Naive B cell (primary cell): Measurements from ENCODE around the gene FJX1. TPM values are rescaled to one million over a fixed set of nuclear protein-coding genes. Genes with fewer than 3 reads are reported as not detected.
"Not testable (repeated sequence)": the region's sequence is repeated elsewhere in the genome, so short reads cannot be mapped to it uniquely, and the experiment has no call there.

Experiments used
- ATAC-seq, 2 donors: fragments of 150-1000 bp; cut with Tn5 transposase; 2 replicates each; pipeline ENCODE4 v1.10.0; 2021; ENCODE audit warnings: low read depth in 2 of 2, mild to moderate bottlenecking in 2 of 2, moderate library complexity in 2 of 2
- DNase-seq: peaks from one replicate; pipeline ENCODE4 v3.0.0; 2022
- H3K27ac Mint-ChIP-seq, 6 donors: one replicate each; pipeline ENCODE4 v1.8.0; 2020 to 2022; ENCODE audit warnings: mild to moderate bottlenecking in 6 of 6, mixed read lengths in 6 of 6, moderate library complexity in 5 of 6, inconsistent platforms in 2 of 6
- H3K27me3 Mint-ChIP-seq, 3 donors: one replicate each; pipeline ENCODE4 v1.8.0; 2021 to 2022; ENCODE audit warnings: mixed read lengths in 3 of 3, mild to moderate bottlenecking in 1 of 3
- H3K36me3 Mint-ChIP-seq, 2 donors: one replicate each; pipeline ENCODE4 v1.8.0; 2020 to 2022; ENCODE audit warnings: mixed read lengths in 2 of 2, inconsistent platforms in 1 of 2, mild to moderate bottlenecking in 1 of 2
- H3K4me1 Mint-ChIP-seq, 3 donors: one replicate each; pipeline ENCODE4 v1.8.0; 2020 to 2022; ENCODE audit warnings: mixed read lengths in 3 of 3, inconsistent platforms in 1 of 3, mild to moderate bottlenecking in 1 of 3, moderate library complexity in 1 of 3
- H3K4me3 Mint-ChIP-seq, 8 donors: one replicate each; pipeline ENCODE4 v1.8.0; 2020 to 2022; ENCODE audit warnings: mild to moderate bottlenecking in 8 of 8, mixed read lengths in 8 of 8, moderate library complexity in 8 of 8, inconsistent platforms in 2 of 8
- H3K9me3 Mint-ChIP-seq, 7 donors: one replicate each; pipeline ENCODE4 v1.8.0; 2020 to 2022; ENCODE audit warnings: mixed read lengths in 7 of 7, mild to moderate bottlenecking in 5 of 7, inconsistent platforms in 2 of 7, moderate library complexity in 1 of 7
- polyA plus RNA-seq, 6 donors: library from polyadenylated mRNA; unstranded; fragments of 300-500 nt; fragmentation: Illumina TruSeq; gene quantifications; one replicate each; pipeline ENCODE4 v1.2.3, GENCODE V29; 2021; ENCODE audit warnings: low read depth in 6 of 6

FJX1 gene
- polyA plus RNA-seq, 6 donors from 2014 or later = 0.21 to 0.32 TPM; not detected in 4

DNA sequence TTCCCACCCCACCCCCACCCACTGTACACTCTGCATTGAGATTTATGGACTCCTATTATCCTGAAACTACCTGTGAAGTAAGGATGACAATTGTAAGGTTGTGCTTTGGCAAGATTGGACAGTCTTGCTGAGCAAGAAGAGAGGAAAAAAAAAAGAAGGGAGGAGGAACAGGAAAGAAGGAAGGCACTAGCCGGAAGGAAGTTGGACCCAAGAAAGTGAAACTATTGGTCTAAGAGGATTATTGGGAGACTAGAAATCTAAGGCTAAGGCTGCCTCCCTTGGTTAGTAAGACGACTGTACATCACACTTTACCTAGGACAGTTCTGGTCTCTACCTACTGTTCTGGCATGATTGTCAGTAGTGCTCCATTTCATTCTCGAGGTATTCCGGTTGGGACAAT lies 32.2 kb downstream of the FJX1 start:
- peaks cover 25 to 77% (median 67%) of the 10 kb centered on the region in 3 donors for H3K27me3 Mint-ChIP-seq
- ATAC-seq (no peak), DNase-seq (no peak)
- H3K36me3 Mint-ChIP-seq = no peaks in the 10 kb centered on the region
- H3K27ac Mint-ChIP-seq = no peak overlapping the region
- no peak overlapping the region for H3K4me3 Mint-ChIP-seq
- H3K9me3 Mint-ChIP-seq = peaks cover 0 to 7% (median 0%) of the 10 kb centered on the region in 7 donors
- no peaks in the 10 kb centered on the region for H3K4me1 Mint-ChIP-seq

DNA sequence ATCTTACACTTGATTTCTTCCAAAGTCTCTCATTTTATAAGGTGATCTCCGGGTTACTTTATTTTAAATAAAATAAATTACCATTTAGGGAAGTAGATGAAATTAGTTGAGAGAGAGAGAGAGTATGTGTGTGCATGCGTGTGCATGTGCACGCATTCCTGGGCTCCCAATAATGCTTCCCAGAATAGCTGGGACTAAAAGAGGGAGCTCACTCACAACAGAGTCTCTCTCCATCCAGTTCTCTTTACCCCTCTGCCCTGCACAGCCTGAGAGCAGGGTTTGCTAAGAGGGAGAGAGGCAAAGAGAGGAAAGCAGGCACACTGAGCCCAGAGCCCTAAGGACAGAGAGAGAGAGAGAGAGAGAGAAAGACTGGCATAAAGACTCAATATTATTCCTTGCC lies 33.0 kb downstream of the FJX1 start:
- DNase-seq (no peak), ATAC-seq (no peak)
- Mint-ChIP-seq H3K4me1 (no peaks in the 10 kb centered on the region), H3K9me3 (peaks cover 0 to 3% (median 0%) of the 10 kb centered on the region in 7 donors), H3K27me3 (peaks cover 22 to 77% (median 67%) of the 10 kb centered on the region in 3 donors), H3K36me3 (no peaks in the 10 kb centered on the region), H3K4me3 (no peak overlapping the region), H3K27ac (no peak overlapping the region)

DNA sequence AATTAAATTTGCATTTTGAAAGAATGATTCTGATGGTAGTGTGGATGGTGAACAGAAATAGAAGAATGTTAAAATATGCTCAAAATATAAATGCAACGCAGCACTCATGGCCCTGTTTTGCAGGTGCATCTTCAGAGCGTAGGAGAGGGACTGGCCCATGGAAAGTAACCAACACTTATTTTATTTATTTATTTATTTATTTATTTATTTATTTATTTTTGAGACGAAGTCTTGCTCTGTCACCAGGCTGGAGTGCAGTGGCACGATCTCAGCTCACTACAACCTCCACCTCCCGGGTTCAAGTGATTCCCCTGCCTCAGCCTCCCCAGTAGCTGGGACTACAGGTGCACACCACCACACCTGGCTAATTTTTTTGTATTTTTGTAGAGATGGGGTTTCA lies 34.5 kb downstream of the FJX1 start:
- peaks cover 21 to 80% (median 70%) of the 10 kb centered on the region in 3 donors for H3K27me3 Mint-ChIP-seq
- not testable (repeated sequence) for H3K4me3 Mint-ChIP-seq, H3K9me3 Mint-ChIP-seq, ATAC-seq, H3K27ac Mint-ChIP-seq, H3K36me3 Mint-ChIP-seq, DNase-seq, H3K4me1 Mint-ChIP-seq

DNA sequence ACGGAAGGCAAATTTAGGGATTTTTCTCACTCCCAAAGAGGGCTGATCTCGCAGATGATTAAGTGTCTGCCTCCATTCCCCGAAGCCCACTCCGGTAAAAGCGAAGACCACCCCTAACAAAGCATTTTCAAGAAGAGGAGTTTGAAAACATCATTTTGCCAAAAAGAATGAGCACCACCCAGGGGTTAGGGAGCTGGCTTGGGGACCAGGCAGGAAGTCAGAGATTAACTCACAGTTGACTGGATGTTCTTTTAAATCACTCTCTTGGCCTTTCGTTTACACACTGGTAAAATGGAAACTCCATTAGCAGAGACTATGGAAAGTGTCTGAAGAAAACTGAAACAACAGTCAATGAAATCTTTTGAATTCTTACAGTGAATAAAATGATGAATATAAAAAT lies 36.5 kb downstream of the FJX1 start:
- Mint-ChIP-seq H3K4me3 (no peak overlapping the region), H3K27ac (no peak overlapping the region), H3K9me3 (peaks cover 0 to 3% (median 0%) of the 10 kb centered on the region in 7 donors), H3K36me3 (no peaks in the 10 kb centered on the region), H3K4me1 (no peaks in the 10 kb centered on the region), H3K27me3 (peaks cover 29 to 75% (median 69%) of the 10 kb centered on the region in 3 donors)
- ATAC-seq (no peak), DNase-seq (no peak)

DNA sequence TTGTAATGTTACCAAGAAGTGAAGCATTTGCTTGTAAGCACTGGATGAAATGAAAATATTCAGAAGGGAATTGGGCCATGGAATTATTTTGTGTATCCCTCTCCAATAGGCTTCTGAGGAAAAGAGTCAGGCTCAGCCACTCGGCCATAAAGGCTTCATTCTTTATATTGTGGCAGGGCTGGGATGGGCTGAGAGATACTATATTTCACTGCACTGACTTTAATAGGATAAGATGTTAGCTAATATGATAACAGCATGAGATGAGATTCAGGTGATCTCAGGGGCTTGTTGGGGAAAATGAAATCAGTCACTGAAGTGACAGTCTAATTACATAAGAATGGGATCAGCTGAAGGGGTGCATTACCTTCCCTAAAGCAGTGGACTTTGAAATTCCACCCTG lies 37.0 kb downstream of the FJX1 start:
- ATAC-seq (no peak), DNase-seq (no peak)
- Mint-ChIP-seq H3K27me3 (peaks cover 29 to 73% (median 69%) of the 10 kb centered on the region in 3 donors), H3K4me1 (no peaks in the 10 kb centered on the region), H3K4me3 (no peak overlapping the region), H3K9me3 (peaks cover 0 to 3% (median 0%) of the 10 kb centered on the region in 7 donors), H3K36me3 (no peaks in the 10 kb centered on the region), H3K27ac (no peak overlapping the region)

DNA sequence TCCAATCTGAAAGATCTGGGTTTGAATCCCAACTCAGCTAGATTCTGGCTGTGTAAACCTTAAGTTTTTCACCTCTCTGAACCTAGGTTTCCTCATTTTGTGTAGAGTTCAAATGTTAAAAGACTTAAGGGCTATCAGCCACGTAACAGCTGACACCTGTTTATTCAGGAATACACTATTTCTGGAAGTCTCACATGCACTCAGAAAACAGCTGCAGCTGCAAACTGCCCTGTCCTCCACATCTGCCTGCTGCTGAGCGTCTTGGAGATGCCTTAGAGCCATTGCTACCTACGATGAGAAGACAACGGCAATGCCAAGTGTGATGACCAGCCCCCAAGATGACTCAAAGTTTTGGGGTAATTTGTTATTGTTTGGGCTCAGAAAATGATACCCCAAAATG lies 37.6 kb downstream of the FJX1 start:
- Mint-ChIP-seq H3K27me3 (peaks cover 29 to 67% (median 63%) of the 10 kb centered on the region in 3 donors), H3K9me3 (peaks cover 0 to 3% (median 0%) of the 10 kb centered on the region in 7 donors), H3K36me3 (no peaks in the 10 kb centered on the region), H3K4me1 (no peaks in the 10 kb centered on the region), H3K27ac (no peak overlapping the region), H3K4me3 (no peak overlapping the region)
- DNase-seq = no peak
- no peak for ATAC-seq

DNA sequence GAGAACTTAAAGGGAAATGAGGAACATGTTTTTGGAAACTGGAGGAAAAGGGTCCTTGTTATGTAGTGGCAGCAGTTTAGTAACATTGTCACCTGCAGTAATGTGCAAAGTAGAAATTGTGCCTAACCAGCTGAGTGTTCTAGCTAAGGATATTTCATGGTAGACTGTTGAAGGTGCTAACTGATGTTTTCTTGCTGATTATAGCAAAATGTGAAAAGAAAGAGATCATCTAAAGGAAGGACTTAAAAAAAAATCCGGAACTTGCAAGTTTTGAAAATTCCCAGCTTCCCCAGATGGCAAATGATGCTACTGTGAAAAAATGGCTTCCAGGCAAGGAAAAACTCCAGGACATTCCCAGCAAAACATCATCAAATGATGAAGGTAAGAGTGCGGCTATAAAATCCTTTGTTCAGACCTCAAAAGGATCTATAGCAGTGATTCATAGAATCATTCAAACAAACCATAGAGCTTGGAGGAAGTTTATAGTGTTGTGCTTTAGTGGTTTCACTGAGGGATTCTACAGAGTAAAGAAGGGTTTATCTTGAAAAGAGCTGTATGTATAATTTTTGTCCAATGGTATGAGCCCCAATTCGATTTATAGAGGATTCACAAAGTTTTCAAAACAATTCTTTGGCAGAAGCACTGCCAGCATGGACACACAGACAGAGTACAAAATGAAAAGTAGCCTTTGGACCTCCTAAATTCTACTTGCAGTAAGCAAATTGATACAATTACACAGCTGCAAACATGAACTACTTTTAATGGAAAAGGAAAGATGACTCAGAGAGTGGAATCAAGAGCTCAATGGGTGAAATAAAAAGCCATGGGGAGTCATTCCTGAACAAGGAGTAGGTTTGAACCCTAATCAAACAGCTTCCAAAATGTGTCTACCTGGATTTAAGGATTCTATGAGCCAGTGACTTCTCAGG lies 40.0 kb downstream of the FJX1 start:
- ATAC-seq = no peak
- peaks cover 4 to 13% of the 10 kb centered on the region in 2 donors for H3K36me3 Mint-ChIP-seq
- H3K4me1 Mint-ChIP-seq = peaks cover 16 to 18% (median 17%) of the 10 kb centered on the region in 3 donors
- peaks cover 0 to 4% (median 3%) of the 10 kb centered on the region in 7 donors for H3K9me3 Mint-ChIP-seq
- H3K4me3 Mint-ChIP-seq = peak overlapping the region in 1 of 8 donors; percentile 29
- H3K27ac Mint-ChIP-seq = no peak overlapping the region
- DNase-seq = no peak
- peaks cover 22 to 50% (median 43%) of the 10 kb centered on the region in 3 donors for H3K27me3 Mint-ChIP-seq

DNA sequence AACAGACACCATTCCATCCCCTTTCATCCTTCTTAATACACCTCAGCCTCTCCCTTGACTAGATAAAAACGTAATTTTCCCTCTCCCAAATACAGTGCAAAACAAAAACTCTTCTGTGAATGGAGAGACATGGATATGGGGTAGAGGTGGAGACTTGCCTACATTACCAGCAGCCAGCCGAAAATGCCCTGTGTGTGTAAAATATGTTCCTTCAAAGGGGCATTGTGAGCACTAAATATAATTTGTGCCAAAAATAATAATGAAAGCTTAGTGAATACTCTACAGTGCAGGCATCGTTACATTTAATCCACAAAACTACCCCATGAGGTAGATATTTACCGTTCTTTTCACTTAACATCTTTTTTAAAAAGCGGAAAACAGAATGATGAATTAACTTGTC lies 43.3 kb downstream of the FJX1 start:
- H3K4me1 Mint-ChIP-seq = peaks cover 35 to 45% (median 37%) of the 10 kb centered on the region in 3 donors

DNA sequence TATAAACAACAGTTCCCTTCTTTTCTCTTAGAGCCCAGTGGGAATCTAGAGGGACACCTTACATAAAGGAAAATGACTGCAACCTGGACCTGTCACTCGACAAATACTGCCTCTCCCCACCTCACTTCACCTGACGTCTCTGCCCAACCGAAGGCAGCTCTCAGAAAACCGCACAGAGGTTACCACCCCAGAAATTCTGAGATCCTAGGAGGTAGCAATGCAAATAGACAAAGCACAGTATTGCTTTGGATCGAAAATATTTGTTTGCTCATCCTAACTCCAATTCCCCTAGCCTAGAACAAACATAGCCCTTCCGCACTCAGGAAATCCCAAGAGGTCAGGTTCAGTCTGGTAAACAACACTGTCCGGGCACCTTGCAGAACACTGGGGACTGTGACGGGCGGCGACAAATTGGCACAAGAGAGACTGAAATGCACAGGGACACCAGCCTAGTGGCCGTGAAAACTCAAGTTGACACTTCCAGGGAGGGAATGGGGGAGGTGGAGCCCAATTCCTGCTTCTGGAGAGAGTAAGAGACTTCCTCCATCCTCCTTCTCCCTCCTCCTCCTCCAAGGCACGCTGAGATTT lies 43.9 kb downstream of the FJX1 start:
- Mint-ChIP-seq H3K9me3 (peaks cover 4 to 38% (median 32%) of the 10 kb centered on the region in 7 donors), H3K4me1 (peaks cover 35 to 46% (median 37%) of the 10 kb centered on the region in 3 donors), H3K27ac (peak overlapping the region; percentile 98 to 99 (median 99)), H3K4me3 (peak overlapping the region; percentile 94 to 100 (median 99)), H3K36me3 (peaks cover 28 to 42% of the 10 kb centered on the region in 2 donors), H3K27me3 (peaks cover 5 to 15% (median 10%) of the 10 kb centered on the region in 3 donors)
- ATAC-seq (peak; percentile 24 to 29), DNase-seq (peak; percentile 41)

More for the DNA sequence above, 43.3 kb downstream of the FJX1 start:
- H3K27ac Mint-ChIP-seq = peak overlapping the region; percentile 49 to 99 (median 98)
- H3K4me3 Mint-ChIP-seq = peak overlapping the region; percentile 94 to 100 (median 99)
- no peak for ATAC-seq
- peaks cover 11 to 21% (median 13%) of the 10 kb centered on the region in 3 donors for H3K27me3 Mint-ChIP-seq
- DNase-seq = no peak
- H3K9me3 Mint-ChIP-seq = peaks cover 4 to 33% (median 29%) of the 10 kb centered on the region in 7 donors
- peaks cover 23 to 42% of the 10 kb centered on the region in 2 donors for H3K36me3 Mint-ChIP-seq

DNA sequence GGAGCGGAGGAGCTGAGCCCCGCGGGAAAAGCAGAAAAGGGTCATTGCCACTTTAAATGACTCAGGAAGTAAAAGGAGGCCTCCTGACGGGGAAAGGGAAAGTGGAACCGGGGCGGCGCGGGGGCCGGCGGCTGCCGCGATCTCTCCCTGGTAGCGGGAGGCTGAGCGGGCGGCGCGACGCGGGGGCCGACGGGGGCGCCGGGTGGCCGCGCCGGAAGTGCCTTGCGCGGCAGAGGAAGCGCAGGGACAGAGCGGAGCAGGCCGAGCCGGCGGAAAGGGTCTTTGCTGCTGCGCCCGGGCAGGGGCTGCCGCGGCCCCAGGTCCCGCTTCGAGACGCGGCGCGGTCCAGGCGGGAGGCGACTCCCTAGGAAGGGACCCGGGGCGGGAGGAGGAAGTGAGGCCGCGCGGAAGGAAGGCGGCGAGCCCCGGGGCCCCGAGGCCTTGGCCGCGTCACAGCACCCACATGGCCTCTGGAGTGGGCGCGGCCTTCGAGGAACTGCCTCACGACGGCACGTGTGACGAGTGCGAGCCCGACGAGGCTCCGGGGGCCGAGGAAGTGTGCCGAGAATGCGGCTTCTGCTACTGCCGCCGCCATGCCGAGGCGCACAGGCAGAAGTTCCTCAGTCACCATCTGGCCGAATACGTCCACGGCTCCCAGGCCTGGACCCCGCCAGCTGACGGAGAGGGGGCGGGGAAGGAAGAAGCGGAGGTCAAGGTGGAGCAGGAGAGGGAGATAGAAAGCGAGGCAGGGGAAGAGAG lies 44.6 kb downstream of the FJX1 start, which contains the start of gene TRIM44:
TRIM44 (plus strand) TSS at position 127 of the 759 bp plus-strand sequence; CDS start at position 464, 337 bp downstream.
- ATAC-seq = peak; percentile 83 to 85
- Mint-ChIP-seq H3K9me3 (peaks cover 4 to 42% (median 32%) of the 10 kb centered on the region in 7 donors), H3K27ac (peak within 1 kb of the TSS; percentile 98 to 99 (median 99)), H3K27me3 (peaks cover 0 to 8% (median 8%) of the 10 kb centered on the region in 3 donors), H3K4me1 (peaks cover 35 to 46% (median 37%) of the 10 kb centered on the region in 3 donors), H3K36me3 (peaks cover 32 to 46% of the 10 kb centered on the region in 2 donors), H3K4me3 (peak within 1 kb of the TSS; percentile 94 to 100 (median 99))
- peak; percentile 85 for DNase-seq

DNA sequence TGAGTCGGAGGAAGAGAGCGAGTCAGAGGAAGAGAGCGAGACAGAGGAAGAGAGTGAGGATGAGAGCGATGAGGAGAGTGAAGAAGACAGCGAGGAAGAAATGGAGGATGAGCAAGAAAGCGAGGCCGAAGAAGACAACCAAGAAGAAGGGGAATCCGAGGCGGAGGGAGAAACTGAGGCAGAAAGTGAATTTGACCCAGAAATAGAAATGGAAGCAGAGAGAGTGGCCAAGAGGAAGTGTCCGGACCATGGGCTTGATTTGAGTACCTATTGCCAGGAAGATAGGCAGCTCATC lies 45.1 kb downstream of the FJX1 start:
- DNase-seq (no peak), ATAC-seq (no peak)
- Mint-ChIP-seq H3K9me3 (peaks cover 4 to 48% (median 32%) of the 10 kb centered on the region in 7 donors), H3K4me3 (peak overlapping the region; percentile 94 to 100 (median 99)), H3K4me1 (peaks cover 35 to 48% (median 39%) of the 10 kb centered on the region in 3 donors), H3K27ac (peak overlapping the region; percentile 94 to 99 (median 98)), H3K36me3 (peaks cover 37 to 51% of the 10 kb centered on the region in 2 donors), H3K27me3 (peaks cover 0 to 3% (median 2%) of the 10 kb centered on the region in 3 donors)

DNA sequence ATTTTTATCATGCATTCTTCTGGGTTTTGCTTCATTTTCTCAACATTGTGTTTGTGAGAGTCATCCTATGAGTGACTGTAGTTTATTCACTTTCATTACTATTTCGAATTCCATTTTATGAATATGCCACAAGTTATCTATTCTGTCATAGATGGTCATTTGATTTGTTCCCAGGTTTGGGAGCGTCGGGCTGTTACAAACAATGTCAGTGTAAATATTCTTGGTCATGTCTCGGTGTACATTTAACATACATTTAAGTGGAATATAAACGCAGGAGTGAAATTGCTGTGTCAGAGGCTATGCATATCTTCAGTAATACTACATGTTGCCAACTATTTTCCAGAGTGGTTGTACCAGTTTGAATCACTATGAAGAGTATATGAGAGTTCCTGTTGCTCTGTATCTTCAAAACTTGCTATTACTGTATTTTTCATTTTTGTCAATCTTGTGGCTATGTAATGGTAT lies 46.7 kb downstream of the FJX1 start:
- Mint-ChIP-seq H3K4me3 (peak overlapping the region in 5 of 8 donors; percentile 94 to 100 (median 99)), H3K36me3 (peaks cover 44 to 51% of the 10 kb centered on the region in 2 donors), H3K27me3 (no peaks in the 10 kb centered on the region), H3K27ac (peak overlapping the region in 1 of 6 donors; percentile 0), H3K4me1 (peaks cover 40 to 59% (median 47%) of the 10 kb centered on the region in 3 donors), H3K9me3 (peaks cover 4 to 49% (median 32%) of the 10 kb centered on the region in 7 donors)
- ATAC-seq (no peak), DNase-seq (no peak)
